Endodermal cell (in vitro differentiated cells): Measurements from ENCODE around the gene CAMTA1. TPM values are rescaled to one million over a fixed set of nuclear protein-coding genes. Genes with fewer than 3 reads are reported as not detected.

Experiments used
- DNase-seq: peaks from one replicate; pipeline ENCODE4 v3.0.0-alpha.2; 2017
- H3K27ac ChIP-seq: 2 replicates; pipeline ENCODE4 v1.5.1; 2013; ENCODE audit warnings: mild to moderate bottlenecking, low read depth, low read length, moderate library complexity
- H3K27me3 ChIP-seq: 2 replicates; pipeline ENCODE4 v1.6.1; 2013; ENCODE audit warnings: mild to moderate bottlenecking, low read length, moderate library complexity; ENCODE audit not compliant: insufficient read depth, control insufficient read depth, poor library complexity, severe bottlenecking
- H3K36me3 ChIP-seq: 2 replicates; pipeline ENCODE4 v1.7.0; 2013; ENCODE audit warnings: mild to moderate bottlenecking, low read length, moderate library complexity; ENCODE audit not compliant: control insufficient read depth, insufficient read depth
- H3K4me1 ChIP-seq: one replicate; pipeline ENCODE4 v1.7.0; 2013; ENCODE audit warnings: low read length; ENCODE audit not compliant: control insufficient read depth, insufficient read depth
- H3K4me3 ChIP-seq: 2 replicates; pipeline ENCODE4 v1.5.1; 2013; ENCODE audit warnings: mild to moderate bottlenecking, low read length, moderate library complexity
- H3K9ac ChIP-seq: 2 replicates; pipeline ENCODE4 v1.6.1; 2013; ENCODE audit warnings: mild to moderate bottlenecking, low read length, moderate library complexity; ENCODE audit not compliant: poor library complexity, severe bottlenecking; ENCODE audit errors: extremely low read depth
- H3K9me3 ChIP-seq: 2 replicates; pipeline ENCODE4 v1.6.1; 2013; ENCODE audit warnings: mild to moderate bottlenecking, low read length, moderate library complexity; ENCODE audit not compliant: control insufficient read depth
- H3K27ac Mint-ChIP-seq: 2 replicates; pipeline ENCODE4 v1.8.0; 2020; ENCODE audit warnings: mixed read lengths
- H3K27me3 Mint-ChIP-seq: 2 replicates; pipeline ENCODE4 v1.8.0; 2021; ENCODE audit warnings: mild to moderate bottlenecking, mixed read lengths; ENCODE audit not compliant: insufficient read depth
- H3K36me3 Mint-ChIP-seq: 2 replicates; pipeline ENCODE4 v1.8.0; 2020; ENCODE audit warnings: low read depth, mixed read lengths
- H3K4me1 Mint-ChIP-seq: 2 replicates; pipeline ENCODE4 v1.8.0; 2020; ENCODE audit warnings: mixed read lengths
- H3K4me3 Mint-ChIP-seq: 2 replicates; pipeline ENCODE4 v1.8.0; 2020; ENCODE audit warnings: mild to moderate bottlenecking, moderate library complexity, mixed read lengths
- H3K9me3 Mint-ChIP-seq: 2 replicates; pipeline ENCODE4 v1.8.0; 2020; ENCODE audit warnings: mild to moderate bottlenecking, mixed read lengths
- WGBS, 2 experiments: methylation state at CpG; one replicate each; pipeline versions ENCODE4 v1.1.5 to v1.1.7; 2013; ENCODE audit warnings: missing lambda C conversion rate in 2 of 2, mixed read lengths in 1 of 2; ENCODE audit not compliant: insufficient coverage in 1 of 2, insufficient read length in 1 of 2; 5-methylcytosine and 5-hydroxymethylcytosine counted together
- total RNA-seq, 2 donors: library from RNA; stranded (reverse); fragmentation: NEBNext Ultra II Directional in 1 of 2; extraction: Animal tissue kit (Norgen Biotek cat#: 25700) in 1 of 2; gene quantifications; 2 replicates in 1 of 2; 3 replicates in 1 of 2; pipeline ENCODE4 v1.2.1, GENCODE V29; 2021
- TF ChIP-seq, protein P1 (sequence below): fragments of 200-600 bp; sonication (generic); conservative IDR thresholded peaks from 2 replicates; pipeline ENCODE4 v1.5.0; 2021; ENCODE audit warnings: antibody characterized with exemption, mild to moderate bottlenecking

Gene CAMTA1
- total RNA-seq, 2 donors from 2014 or later: 123 to 137 TPM

DNA sequence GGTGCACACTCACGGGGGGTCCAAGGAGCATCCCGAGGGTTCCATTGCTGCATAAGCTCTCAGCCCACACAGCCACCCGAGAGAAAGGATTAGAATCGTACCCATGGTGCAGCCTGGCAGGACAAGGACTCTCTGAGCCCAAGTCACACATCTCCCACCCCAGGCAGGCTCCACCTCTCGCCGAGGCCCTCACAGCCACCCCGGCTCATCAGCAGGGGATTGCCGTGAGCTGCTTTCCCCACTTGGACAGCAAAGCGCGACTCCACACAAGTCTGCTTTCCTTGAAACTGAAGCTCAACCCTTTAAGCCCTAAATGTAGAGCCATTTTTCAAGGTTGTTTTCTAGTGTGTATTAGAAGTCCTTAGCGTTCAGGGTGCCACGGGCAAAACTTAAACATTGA is 679.5 kb downstream of the CAMTA1 start:
- Histone ChIP-seq H3K27ac (no peak overlapping the region), H3K9ac (no peak overlapping the region), H3K36me3 (no peaks in the 10 kb centered on the region), H3K4me1 (no peaks in the 10 kb centered on the region), H3K27me3 (no peaks in the 10 kb centered on the region), H3K9me3 (no peaks in the 10 kb centered on the region), H3K4me3 (no peak overlapping the region)
- no peak overlapping the region for H3K4me3 Mint-ChIP-seq
- no peaks in the 10 kb centered on the region for H3K36me3 Mint-ChIP-seq
- no peaks in the 10 kb centered on the region for H3K9me3 Mint-ChIP-seq
- H3K27ac Mint-ChIP-seq: no peak overlapping the region
- peaks cover 23% of the 10 kb centered on the region for H3K27me3 Mint-ChIP-seq
- H3K4me1 Mint-ChIP-seq: peaks cover 8% of the 10 kb centered on the region
- WGBS, 2 experiments: 84 to 91% methylated on average over 12 of the region's 12 CpGs
- TF ChIP-seq, protein P1, sequence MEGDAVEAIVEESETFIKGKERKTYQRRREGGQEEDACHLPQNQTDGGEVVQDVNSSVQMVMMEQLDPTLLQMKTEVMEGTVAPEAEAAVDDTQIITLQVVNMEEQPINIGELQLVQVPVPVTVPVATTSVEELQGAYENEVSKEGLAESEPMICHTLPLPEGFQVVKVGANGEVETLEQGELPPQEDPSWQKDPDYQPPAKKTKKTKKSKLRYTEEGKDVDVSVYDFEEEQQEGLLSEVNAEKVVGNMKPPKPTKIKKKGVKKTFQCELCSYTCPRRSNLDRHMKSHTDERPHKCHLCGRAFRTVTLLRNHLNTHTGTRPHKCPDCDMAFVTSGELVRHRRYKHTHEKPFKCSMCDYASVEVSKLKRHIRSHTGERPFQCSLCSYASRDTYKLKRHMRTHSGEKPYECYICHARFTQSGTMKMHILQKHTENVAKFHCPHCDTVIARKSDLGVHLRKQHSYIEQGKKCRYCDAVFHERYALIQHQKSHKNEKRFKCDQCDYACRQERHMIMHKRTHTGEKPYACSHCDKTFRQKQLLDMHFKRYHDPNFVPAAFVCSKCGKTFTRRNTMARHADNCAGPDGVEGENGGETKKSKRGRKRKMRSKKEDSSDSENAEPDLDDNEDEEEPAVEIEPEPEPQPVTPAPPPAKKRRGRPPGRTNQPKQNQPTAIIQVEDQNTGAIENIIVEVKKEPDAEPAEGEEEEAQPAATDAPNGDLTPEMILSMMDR: no peak
- DNase-seq: no peak

DNA sequence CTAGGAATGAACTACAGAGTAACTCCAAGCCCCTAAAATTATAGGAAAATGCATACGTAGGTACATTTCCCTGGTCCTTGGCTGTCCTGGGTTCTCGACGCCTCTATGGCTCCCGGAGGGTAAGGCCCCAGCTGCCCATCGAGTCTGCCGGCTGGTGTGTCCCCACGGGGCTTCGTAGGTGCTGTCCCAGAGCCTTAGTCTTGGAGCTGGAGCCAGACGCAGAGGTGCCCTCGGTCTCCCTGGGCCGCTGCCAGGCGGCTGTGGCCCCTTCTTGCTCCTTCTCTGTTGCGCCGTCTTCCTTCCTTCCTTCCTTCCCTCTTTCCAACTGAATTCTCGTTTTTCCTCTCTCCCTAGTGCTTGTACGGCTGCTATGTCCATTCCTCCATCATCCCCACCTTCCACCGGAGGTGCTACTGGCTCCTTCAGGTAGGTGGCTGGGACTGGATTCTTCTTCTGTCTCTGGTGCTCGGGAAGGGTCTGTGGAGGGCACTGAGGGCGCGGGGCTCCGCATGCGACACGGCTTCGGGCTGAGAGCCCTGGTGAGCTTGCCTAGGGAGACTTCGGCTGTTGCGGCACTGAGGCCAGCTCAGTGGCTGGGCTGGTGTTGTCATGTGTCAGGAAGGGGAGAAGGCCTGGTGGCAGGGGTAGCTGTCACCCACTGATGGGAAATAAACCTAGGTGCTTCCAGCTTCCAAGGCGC is 682.4 kb downstream of the CAMTA1 start:
- Mint-ChIP-seq H3K36me3 (no peaks in the 10 kb centered on the region), H3K27ac (no peak overlapping the region), H3K9me3 (no peaks in the 10 kb centered on the region), H3K4me3 (no peak overlapping the region), H3K27me3 (peaks cover 9% of the 10 kb centered on the region), H3K4me1 (no peaks in the 10 kb centered on the region)
- DNase-seq: no peak
- Histone ChIP-seq H3K27me3 (no peaks in the 10 kb centered on the region), H3K9me3 (no peaks in the 10 kb centered on the region), H3K4me1 (no peaks in the 10 kb centered on the region), H3K27ac (no peak overlapping the region), H3K36me3 (no peaks in the 10 kb centered on the region), H3K4me3 (no peak overlapping the region), H3K9ac (no peak overlapping the region)
- TF ChIP-seq, protein P1: no peak
- 90 to 95% methylated on average over 17 to 27 of the region's 27 CpGs for WGBS, 2 experiments

- Mint-ChIP-seq H3K36me3 (no peaks in the 10 kb centered on the region), H3K4me1 (no peaks in the 10 kb centered on the region), H3K4me3 (no peak overlapping the region), H3K27me3 (peaks cover 8% of the 10 kb centered on the region), H3K9me3 (no peaks in the 10 kb centered on the region), H3K27ac (no peak overlapping the region)
- no peak for DNase-seq
- H3K27me3 ChIP-seq: no peaks in the 10 kb centered on the region
- no peaks in the 10 kb centered on the region for H3K36me3 ChIP-seq
- TF ChIP-seq, protein P1: no peak
- 85 to 96% methylated on average over 8 to 9 of the region's 9 CpGs for WGBS, 2 experiments
- H3K4me3 ChIP-seq: no peak overlapping the region
- no peak overlapping the region for H3K9ac ChIP-seq
- no peak overlapping the region for H3K27ac ChIP-seq
- no peaks in the 10 kb centered on the region for H3K9me3 ChIP-seq
- no peaks in the 10 kb centered on the region for H3K4me1 ChIP-seq
Observed at GRCh38 chr1:7468248-7468647, 683.0 kb downstream of the CAMTA1 start.
